GM19043 (cell line): ENCODE measurements around the gene ATP1A4.

Source experiments
- ATAC-seq: cut with Tn5 transposase; IDR thresholded peaks from one replicate; pipeline ENCODE4 v1.9.1; 2021; ENCODE audit warnings: low read depth; ENCODE audit not compliant: unreplicated experiment

Gene ATP1A4

GRCh38 chr1:160139840-160140239 lies 11.6 kb upstream of the ATP1A4 start:
- ATAC-seq: no peak

GRCh38 chr1:160143695-160144094 lies 7.7 kb upstream of the ATP1A4 start:
- ATAC-seq: no peak

GRCh38 chr1:160144921-160145320 lies 6.5 kb upstream of the ATP1A4 start:
- no peak for ATAC-seq

GRCh38 chr1:160146107-160146506 lies 5.3 kb upstream of the ATP1A4 start:
- ATAC-seq: no peak

- no peak for ATAC-seq
Observed at GRCh38 chr1:160148121-160148520, 3.3 kb upstream of the ATP1A4 start.

GRCh38 chr1:160149233-160149632 lies 2.2 kb upstream of the ATP1A4 start:
- ATAC-seq: no peak

GRCh38 chr1:160149716-160150115 lies 1.7 kb upstream of the ATP1A4 start:
- ATAC-seq: no peak

GRCh38 chr1:160154790-160155189 lies 3.4 kb downstream of the ATP1A4 start:
- ATAC-seq: no peak

- no peak for ATAC-seq
Observed at GRCh38 chr1:160156361-160156760, 5.0 kb downstream of the ATP1A4 start.

- ATAC-seq: no peak
Observed at GRCh38 chr1:160157174-160157573, 5.8 kb downstream of the ATP1A4 start.

- ATAC-seq: no peak
Observed at GRCh38 chr1:160158031-160158430, 6.6 kb downstream of the ATP1A4 start.

GRCh38 chr1:160158534-160158933 lies 7.1 kb downstream of the ATP1A4 start:
- no peak for ATAC-seq

- no peak for ATAC-seq
Observed at GRCh38 chr1:160159846-160160245, 8.4 kb downstream of the ATP1A4 start.

- no peak for ATAC-seq
Observed at GRCh38 chr1:160161965-160162705, 10.7 kb downstream of the ATP1A4 start.

- ATAC-seq: no peak
Observed at GRCh38 chr1:160162931-160163330, 11.5 kb downstream of the ATP1A4 start.

- no peak for ATAC-seq
Observed at GRCh38 chr1:160163615-160164014, 12.2 kb downstream of the ATP1A4 start.

- no peak for ATAC-seq
Observed at GRCh38 chr1:160164121-160164520, 12.7 kb downstream of the ATP1A4 start.

GRCh38 chr1:160166166-160166868 lies 14.9 kb downstream of the ATP1A4 start:
- no peak for ATAC-seq

- no peak for ATAC-seq
Observed at GRCh38 chr1:160167056-160167455, 15.7 kb downstream of the ATP1A4 start.

- ATAC-seq: no peak
Observed at GRCh38 chr1:160167580-160167979, 16.2 kb downstream of the ATP1A4 start.

GRCh38 chr1:160168016-160168415 lies 16.6 kb downstream of the ATP1A4 start:
- ATAC-seq: no peak
